Spinal cord (tissue), 10 donors: ENCODE data around the gene HGFAC. TPM values are rescaled to one million over a fixed set of nuclear protein-coding genes. Genes with fewer than 3 reads are reported as not detected.
"Not testable (repeated sequence)": the region's sequence is repeated elsewhere in the genome, so short reads cannot be mapped to it uniquely, and the experiment has no call there.

Source experiments
- DNase-seq, 6 donors: peaks; one replicate each; pipeline versions ENCODE4 v3.0.0 to v3.0.0-alpha.2; 2013 to 2015; ENCODE audit warnings: low spot score in 6 of 6, low read depth in 4 of 6
- H3K27ac ChIP-seq: one replicate; pipeline ENCODE4 v1.5.1; 2013; ENCODE audit warnings: low read depth, low read length, control low read depth
- H3K27me3 ChIP-seq: one replicate; pipeline ENCODE4 v1.6.1; 2013; ENCODE audit warnings: low read length; ENCODE audit not compliant: control insufficient read depth, insufficient read depth
- H3K36me3 ChIP-seq: one replicate; pipeline ENCODE4 v1.6.1; 2013; ENCODE audit warnings: low read length; ENCODE audit not compliant: control insufficient read depth, insufficient read depth
- H3K4me1 ChIP-seq: one replicate; pipeline ENCODE4 v1.6.1; 2013; ENCODE audit warnings: low read length; ENCODE audit not compliant: control insufficient read depth, insufficient read depth
- H3K4me3 ChIP-seq: one replicate; pipeline ENCODE4 v1.5.1; 2013; ENCODE audit warnings: low read depth, low read length, control low read depth
- H3K9me3 ChIP-seq: one replicate; pipeline ENCODE4 v1.6.1; 2013; ENCODE audit warnings: low read length; ENCODE audit not compliant: control insufficient read depth, insufficient read depth
- WGBS: methylation state at CpG from one replicate; pipeline ENCODE4 v1.1.5; 2013; ENCODE audit warnings: missing lambda C conversion rate; ENCODE audit not compliant: insufficient coverage; 5-methylcytosine and 5-hydroxymethylcytosine counted together
- polyA plus RNA-seq, 2 donors: library from polyadenylated mRNA; unstranded; fragments of 120-200 nt; gene quantifications; one replicate each; pipeline ENCODE4 v1.2.1, GENCODE V29; 2013; ENCODE audit not compliant: insufficient read length in 2 of 2
- total RNA-seq, 2 donors: library from RNA; depleted of rRNA in 1 of 2; stranded (reverse); fragments of 120-200 nt in 1 of 2; fragments of >200 nt in 1 of 2; gene quantifications; one replicate each; pipeline versions ENCODE4 v1.2.3 to v1.2.4, GENCODE V29; 2013 to 2014
- donor health status: healthy.

Gene HGFAC
- total and polyA plus RNA-seq, 4 donors: 0.40 to 6.1 (median 3.5) TPM

- H3K36me3 ChIP-seq: peaks cover 26% of the 10 kb centered on the region
- H3K27ac ChIP-seq: no peak overlapping the region
- H3K27me3 ChIP-seq: no peaks in the 10 kb centered on the region
- DNase-seq: no peak
- H3K9me3 ChIP-seq: peaks cover 1% of the 10 kb centered on the region
- H3K4me3 ChIP-seq: no peak overlapping the region
- no peaks in the 10 kb centered on the region for H3K4me1 ChIP-seq
- 83% methylated on average over 6 of the region's 7 CpGs for WGBS
Observed at GRCh38 chr4:3452376-3452775, 10.6 kb downstream of the HGFAC start.

- whole genome bisulfite sequencing: 100% methylated on average over 2 of the region's 3 CpGs
- H3K4me3 ChIP-seq, H3K36me3 ChIP-seq, H3K27me3 ChIP-seq, H3K4me1 ChIP-seq, H3K27ac ChIP-seq, H3K9me3 ChIP-seq, DNase-seq: not testable (repeated sequence)
Observed at GRCh38 chr4:3455596-3455995, 13.8 kb downstream of the HGFAC start.

GRCh38 chr4:3458371-3458770 is 16.6 kb downstream of the HGFAC start:
- Histone ChIP-seq H3K36me3 (no peaks in the 10 kb centered on the region), H3K4me1 (peaks cover 13% of the 10 kb centered on the region), H3K27ac (no peak overlapping the region), H3K9me3 (peaks cover 1% of the 10 kb centered on the region), H3K4me3 (no peak overlapping the region), H3K27me3 (peaks cover 4% of the 10 kb centered on the region)
- WGBS: 84% methylated on average over 4 of the region's 6 CpGs
- DNase-seq: no peak

- DNase-seq, H3K36me3 ChIP-seq, H3K27ac ChIP-seq, H3K4me3 ChIP-seq, H3K9me3 ChIP-seq: not testable (repeated sequence)
- peaks cover 18% of the 10 kb centered on the region for H3K4me1 ChIP-seq
- H3K27me3 ChIP-seq: peaks cover 11% of the 10 kb centered on the region
- WGBS: 81% methylated on average over 3 of the region's 5 CpGs
Observed at GRCh38 chr4:3459156-3459555, 17.4 kb downstream of the HGFAC start.

GRCh38 chr4:3460926-3461325 is 19.2 kb downstream of the HGFAC start:
- Histone ChIP-seq H3K27me3 (peaks cover 23% of the 10 kb centered on the region), H3K4me3 (no peak overlapping the region), H3K36me3 (peaks cover 2% of the 10 kb centered on the region), H3K9me3 (no peaks in the 10 kb centered on the region), H3K27ac (no peak overlapping the region), H3K4me1 (peaks cover 18% of the 10 kb centered on the region)
- DNase-seq: no peak
- WGBS: 93% methylated on average over 5 of the region's 5 CpGs

- H3K36me3 ChIP-seq: peaks cover 2% of the 10 kb centered on the region
- no peak overlapping the region for H3K4me3 ChIP-seq
- peaks cover 23% of the 10 kb centered on the region for H3K27me3 ChIP-seq
- H3K27ac ChIP-seq: no peak overlapping the region
- peak in 2 of 6 donors; percentile 57 to 69 for DNase-seq
- peaks cover 18% of the 10 kb centered on the region for H3K4me1 ChIP-seq
- WGBS: 56% methylated on average over 20 of the region's 25 CpGs
- no peaks in the 10 kb centered on the region for H3K9me3 ChIP-seq
Observed at GRCh38 chr4:3461515-3462291, 19.9 kb downstream of the HGFAC start.

GRCh38 chr4:3462321-3462789 is 20.6 kb downstream of the HGFAC start:
- Histone ChIP-seq H3K36me3 (peaks cover 2% of the 10 kb centered on the region), H3K4me3 (no peak overlapping the region), H3K27ac (no peak overlapping the region), H3K4me1 (peaks cover 18% of the 10 kb centered on the region), H3K9me3 (no peaks in the 10 kb centered on the region), H3K27me3 (peaks cover 23% of the 10 kb centered on the region)
- 81% methylated on average over 9 of the region's 10 CpGs for WGBS
- DNase-seq: no peak

- Histone ChIP-seq H3K27me3 (peaks cover 23% of the 10 kb centered on the region), H3K4me1 (peaks cover 18% of the 10 kb centered on the region), H3K4me3 (no peak within 1 kb of the TSS), H3K36me3 (peaks cover 2% of the 10 kb centered on the region), H3K9me3 (no peaks in the 10 kb centered on the region), H3K27ac (no peak within 1 kb of the TSS)
- no peak for DNase-seq
- WGBS: 5% methylated on average over 44 of the region's 44 CpGs
Observed at GRCh38 chr4:3462790-3463415, 21.1 kb downstream of the HGFAC start, which contains the start of gene DOK7. Gene DOK7, plus strand, starts transcription at chr4:3463306. Its CDS starts 70 bp downstream, at chr4:3463376.

GRCh38 chr4:3463556-3464348 is 22.0 kb downstream of the HGFAC start:
- H3K36me3 ChIP-seq: peaks cover 2% of the 10 kb centered on the region
- peaks cover 18% of the 10 kb centered on the region for H3K4me1 ChIP-seq
- 47% methylated on average over 42 of the region's 43 CpGs for WGBS
- H3K4me3 ChIP-seq: no peak overlapping the region
- H3K27me3 ChIP-seq: peaks cover 23% of the 10 kb centered on the region
- H3K9me3 ChIP-seq: no peaks in the 10 kb centered on the region
- no peak overlapping the region for H3K27ac ChIP-seq
- DNase-seq: no peak
